ENCODE results near the gene TMEM250.

The TMEM250 gene

DNA sequence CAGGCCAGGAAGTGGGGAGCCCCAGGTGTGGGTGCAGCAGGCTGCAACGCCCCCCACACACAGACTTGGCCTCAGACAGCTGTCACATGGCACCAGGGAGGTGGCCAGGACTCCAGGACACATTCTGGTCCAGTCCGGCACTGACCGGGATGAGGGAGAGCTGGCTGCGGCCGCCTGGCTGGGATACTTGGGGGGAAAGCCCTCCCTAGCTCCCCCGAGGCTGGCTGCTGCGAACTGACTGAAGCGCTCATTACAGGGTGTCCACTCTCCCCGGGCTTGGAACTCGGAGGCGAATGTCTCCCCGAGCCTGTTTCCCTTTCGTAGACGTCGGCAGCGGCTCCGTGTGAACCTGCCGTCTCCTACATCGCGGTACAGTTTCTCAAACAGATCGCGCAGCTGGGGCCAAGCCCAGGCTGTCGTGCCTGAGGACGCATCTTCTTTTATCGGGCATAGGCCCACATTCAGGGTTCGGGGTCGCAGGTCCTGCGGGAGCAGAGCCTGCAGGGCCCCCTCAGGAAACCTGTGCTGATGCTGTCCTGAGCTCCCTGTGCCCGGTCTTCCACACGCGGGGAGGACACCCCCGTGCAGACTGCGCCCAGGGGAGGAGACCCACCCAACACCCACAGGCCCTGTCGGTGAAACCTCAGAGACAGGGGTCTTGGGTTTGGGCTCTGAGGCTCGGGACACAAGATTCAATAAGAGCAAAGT lies 43.4 kb downstream of the TMEM250 start:
- H3K27ac ChIP-seq: no peak overlapping the region

GRCh38 chr9:136074706-136075105 lies 44.0 kb downstream of the TMEM250 start:
- no peak overlapping the region for H3K27ac ChIP-seq
- TF ChIP-seq ZFX (IDR thresholded peaks at IDR 0.05): no peak
- TF ChIP-seq CTCF (conservative IDR thresholded peaks at IDR 0.05): no peak

More for the DNA sequence above, 43.4 kb downstream of the TMEM250 start:
- TF ChIP-seq ZFX (IDR thresholded peaks at IDR 0.05) (no peak), CTCF (conservative IDR thresholded peaks at IDR 0.05) (no peak)
